Stimulated activated CD4-positive, alpha-beta T cell treated with anti-CD3 and anti-CD28 coated beads, Interleukin-12 subunit alpha, Interleukin-12 subunit beta, amount 100 ng/mL, for 4 hours (primary cell): Measurements from ENCODE around the gene UST.
"Not testable (repeated sequence)": the region's sequence is repeated elsewhere in the genome, so short reads cannot be mapped to it uniquely, and the experiment has no call there.

Source experiments
- DNase-seq: peaks from one replicate; pipeline ENCODE4 v3.0.0-alpha.2; 2020

The UST gene

DNA sequence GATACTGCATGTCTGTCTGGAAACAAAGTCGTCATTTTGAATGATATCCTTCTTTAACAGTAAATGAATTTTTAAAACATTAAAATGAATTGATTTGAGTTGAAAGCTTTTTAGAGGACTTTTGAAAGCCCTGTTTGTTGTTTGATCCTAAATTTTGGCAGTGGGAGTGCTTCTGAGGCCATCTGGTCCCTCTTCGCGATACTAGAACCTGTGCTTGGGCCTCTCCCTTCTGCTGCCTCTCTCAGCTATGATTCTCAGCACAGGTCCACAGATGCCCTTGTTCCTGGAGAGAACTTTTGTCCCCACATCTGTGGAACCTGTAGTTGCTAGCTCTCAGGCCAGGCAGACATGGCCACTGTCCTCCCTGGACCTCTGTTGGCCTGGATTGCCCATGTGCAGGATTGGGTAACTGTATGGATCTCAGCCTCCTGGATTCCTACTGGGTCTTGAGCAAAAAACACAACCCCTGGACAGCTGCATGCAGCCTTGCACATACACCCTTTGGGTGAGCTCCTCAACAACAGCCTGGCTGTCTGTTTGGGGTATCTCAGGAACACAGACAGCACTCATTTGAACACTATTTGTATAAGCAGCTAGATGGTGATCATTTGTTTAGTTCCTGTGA, 21.9 kb downstream of the UST start:
- no peak for DNase-seq

GRCh38 chr6:148769304-148769968, 22.6 kb downstream of the UST start:
- no peak for DNase-seq

- DNase-seq = no peak
Observed at GRCh38 chr6:148770408-148771211, 23.8 kb downstream of the UST start.

- DNase-seq = no peak
Observed at GRCh38 chr6:148771212-148771601, 24.4 kb downstream of the UST start.

DNA sequence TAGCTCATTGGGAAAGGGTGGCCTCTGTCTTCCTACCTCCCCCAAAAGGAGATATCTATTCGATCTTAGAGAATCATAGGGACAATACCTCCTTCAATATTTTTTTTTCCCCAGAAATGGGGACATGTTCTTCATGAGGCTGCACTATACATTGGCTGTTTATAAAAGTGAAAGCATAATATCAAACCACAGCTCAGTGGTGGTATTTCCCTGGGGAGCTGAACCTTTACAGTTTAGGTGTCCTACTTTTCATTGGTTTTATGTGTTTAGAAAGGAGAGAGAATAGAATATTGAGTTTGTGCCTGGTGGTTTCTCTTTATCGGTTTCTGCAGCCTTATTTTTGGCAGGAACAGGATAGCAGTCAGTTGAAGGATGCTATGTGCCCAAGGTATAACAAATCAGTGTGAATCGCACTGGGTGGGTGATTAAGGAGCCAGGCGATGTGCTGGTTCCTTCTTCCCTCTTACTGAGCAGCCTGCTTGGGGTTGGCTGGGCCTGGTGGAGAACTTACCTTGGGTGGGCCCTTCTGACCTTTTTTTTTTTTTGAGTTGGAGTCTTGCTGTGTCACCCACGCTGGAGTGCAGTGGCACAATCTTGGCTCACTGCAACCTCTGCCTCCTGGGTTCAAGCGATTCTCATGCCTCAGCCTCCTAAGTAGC, 25.2 kb downstream of the UST start:
- no peak for DNase-seq

DNA sequence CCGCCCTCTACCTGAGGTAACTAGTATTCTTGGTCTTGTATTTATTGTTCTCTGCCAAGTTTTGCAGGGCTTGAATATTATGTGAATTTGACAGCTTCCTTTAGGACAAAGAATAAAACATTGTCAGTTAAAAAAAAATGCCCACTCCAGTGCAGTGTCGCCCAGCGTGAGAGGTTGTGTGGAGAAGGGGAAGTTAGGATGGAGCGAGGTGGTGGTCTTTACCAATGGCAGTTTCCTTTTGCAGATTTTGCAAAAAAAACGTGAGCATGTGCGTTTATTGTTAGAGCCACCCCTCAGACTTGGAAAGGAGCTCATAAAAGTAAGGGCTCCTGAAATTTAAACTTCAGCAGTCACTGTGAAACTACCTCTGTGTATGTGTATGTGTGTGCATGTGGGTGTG, 28.3 kb downstream of the UST start:
- no peak for DNase-seq

- DNase-seq = no peak
Observed at GRCh38 chr6:148776321-148777308, 29.8 kb downstream of the UST start.

DNA sequence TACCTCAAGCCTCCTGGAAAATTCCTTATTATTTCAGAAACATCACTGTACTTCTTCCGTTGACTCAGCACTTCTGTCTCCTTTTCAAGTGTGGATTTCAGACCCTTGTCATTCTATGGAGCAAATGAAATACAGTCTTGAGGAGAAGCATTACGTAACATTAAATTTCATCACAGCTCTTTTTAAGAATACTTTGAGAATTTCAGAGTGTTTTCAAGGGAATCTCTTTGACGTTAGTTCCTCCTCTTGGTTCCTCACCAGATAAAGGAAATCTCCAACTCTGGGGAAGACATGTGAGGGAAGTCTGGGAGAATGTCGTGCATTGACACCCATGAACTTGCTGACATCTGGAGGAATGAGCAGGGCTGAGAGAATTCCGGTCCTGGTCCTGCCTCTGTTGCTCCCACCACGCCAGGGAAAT, 32.3 kb downstream of the UST start:
- DNase-seq = no peak

- DNase-seq = not testable (repeated sequence)
Observed at GRCh38 chr6:148780423-148780822, 33.6 kb downstream of the UST start.

GRCh38 chr6:148780918-148781436, 34.1 kb downstream of the UST start:
- DNase-seq = no peak

DNA sequence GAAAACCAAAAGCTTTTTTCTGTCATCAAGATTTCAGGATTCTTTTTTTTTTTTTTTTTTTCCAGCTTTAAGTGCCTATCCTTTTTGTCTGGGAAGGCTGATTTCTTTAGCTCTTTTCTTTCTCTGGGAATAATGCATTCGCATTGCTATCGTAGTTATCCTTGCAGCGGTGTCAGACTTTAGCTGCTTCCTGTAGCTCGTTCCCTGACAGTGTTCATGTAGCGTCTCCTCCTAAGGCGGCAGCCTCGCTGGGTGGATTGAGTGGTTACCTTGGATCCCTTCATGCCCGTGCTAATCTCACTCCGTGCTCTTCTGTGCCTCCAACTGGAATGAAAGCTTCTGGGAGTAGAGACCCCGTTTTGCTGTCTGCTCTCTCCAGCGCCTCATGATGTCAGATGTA, 43.1 kb downstream of the UST start:
- DNase-seq = no peak

- no peak for DNase-seq
Observed at GRCh38 chr6:148790404-148790803, 43.6 kb downstream of the UST start.

DNA sequence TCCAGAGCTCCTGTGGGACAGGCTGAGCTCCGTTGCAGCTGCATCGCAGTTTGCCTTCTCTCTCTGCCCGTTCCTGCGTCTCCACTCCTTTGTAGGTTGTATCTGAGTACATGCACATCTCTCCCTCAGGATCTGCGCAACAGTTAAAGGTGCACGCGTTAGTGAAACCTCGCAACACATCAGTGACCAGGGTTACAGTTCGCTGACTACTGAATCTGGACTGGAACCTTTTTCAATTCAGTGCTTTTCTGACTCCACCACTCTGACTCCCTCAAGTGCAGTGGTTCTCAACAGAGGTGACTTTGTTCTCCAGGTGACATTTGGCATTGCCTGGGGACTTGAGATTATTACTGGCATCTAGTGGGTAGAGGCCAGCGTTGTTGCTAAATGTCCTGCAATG, 44.0 kb downstream of the UST start:
- no peak for DNase-seq

DNA sequence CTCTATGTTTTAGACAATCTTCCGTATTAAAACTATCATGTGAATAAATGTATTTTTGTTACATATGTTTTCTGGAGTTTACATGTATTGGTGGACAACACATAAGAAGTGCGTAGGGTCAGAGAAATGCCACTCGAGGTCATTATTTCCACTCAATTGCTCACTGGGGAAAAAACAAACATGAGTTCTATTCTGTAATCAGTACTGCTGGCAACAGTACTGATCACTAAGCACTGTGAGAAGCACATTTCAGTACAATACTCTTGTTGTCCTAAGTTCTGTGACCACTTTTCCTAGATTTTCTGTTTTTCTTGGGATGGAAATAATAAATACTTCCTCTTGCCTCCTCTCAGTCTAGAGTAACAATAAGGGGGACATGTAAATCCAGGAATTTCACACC, 44.5 kb downstream of the UST start:
- DNase-seq = no peak

- DNase-seq = no peak
Observed at GRCh38 chr6:148793721-148794120, 46.9 kb downstream of the UST start.

GRCh38 chr6:148794797-148795196, 48.0 kb downstream of the UST start:
- DNase-seq = no peak

DNA sequence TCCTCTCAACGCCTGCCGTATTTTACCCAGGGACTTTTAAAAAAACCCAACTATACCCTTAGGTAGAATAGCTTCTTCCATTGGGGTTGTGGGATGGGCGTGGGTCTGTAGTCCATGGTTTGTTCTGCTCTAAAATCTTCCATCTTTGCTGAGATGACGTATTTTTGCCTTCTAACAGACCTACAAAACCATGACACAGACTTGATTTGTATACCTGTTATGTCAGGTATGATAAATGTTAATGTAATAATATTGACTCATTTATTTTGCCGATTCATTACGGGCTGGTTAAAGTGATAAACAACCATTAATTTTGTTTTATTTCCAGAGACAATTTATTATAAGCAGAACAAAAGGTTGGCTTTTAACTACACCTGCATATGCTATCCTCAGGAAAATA, 48.7 kb downstream of the UST start:
- no peak for DNase-seq

- DNase-seq = no peak
Observed at GRCh38 chr6:148799647-148800046, 52.8 kb downstream of the UST start.

- DNase-seq = no peak
Observed at GRCh38 chr6:148800536-148800935, 53.7 kb downstream of the UST start.

DNA sequence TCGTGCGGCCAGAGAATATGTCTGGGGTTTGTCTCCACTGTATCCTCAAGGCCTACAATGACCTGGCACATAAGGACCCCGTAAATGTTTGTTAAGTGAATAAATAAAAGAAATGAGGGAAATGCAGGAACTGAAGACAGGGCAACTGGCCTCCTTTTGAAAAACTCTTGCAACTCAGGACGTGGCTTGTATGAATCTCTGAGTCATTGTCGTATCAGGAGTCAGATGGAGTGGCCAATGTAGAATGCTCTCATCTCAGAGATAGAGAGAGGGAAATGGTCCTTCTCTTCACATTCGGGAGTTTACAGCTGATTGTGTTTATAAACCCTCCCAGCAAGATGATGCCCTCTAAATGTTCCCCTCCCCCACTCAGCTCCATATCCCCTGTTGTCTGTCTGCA, 57.1 kb downstream of the UST start:
- no peak for DNase-seq

DNA sequence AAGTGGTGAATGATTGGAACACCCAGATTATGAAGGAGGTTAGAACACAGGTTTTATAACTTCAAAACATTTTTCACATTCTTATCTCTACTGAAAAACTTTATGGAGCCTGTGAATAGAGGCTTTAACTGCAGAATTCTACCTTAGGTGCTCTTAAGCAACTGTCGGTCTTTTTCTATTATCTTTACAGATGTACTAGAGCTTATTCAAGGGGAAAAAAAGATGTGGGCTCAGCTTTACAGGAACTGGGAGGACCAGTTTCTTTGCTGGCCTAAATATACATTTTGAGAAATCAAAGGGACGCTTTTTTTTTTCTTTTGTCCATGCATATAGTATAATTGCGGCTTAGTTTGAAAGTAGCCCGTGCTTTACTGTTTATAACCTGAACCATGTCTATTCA, 58.9 kb downstream of the UST start:
- DNase-seq = no peak

DNA sequence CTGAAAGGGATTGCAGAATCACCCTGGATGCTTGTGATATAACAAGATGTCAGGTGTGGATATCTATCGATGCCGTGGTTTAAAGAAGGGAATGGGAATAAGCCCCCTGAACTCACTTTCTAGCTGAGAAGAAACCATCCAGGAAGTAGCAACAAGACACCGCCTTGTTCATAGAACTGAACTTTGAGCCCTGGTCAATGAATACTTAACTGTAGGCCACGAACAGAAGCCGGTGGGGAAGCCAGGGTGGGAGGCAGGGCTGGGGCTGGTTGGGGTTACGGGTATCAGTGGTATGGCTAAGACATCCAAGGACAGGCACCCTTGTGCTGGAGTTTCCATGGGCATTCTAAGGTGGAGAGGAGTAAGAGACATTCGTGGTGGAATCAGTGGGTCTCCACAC, 61.0 kb downstream of the UST start:
- DNase-seq = no peak
